H9 (cell line): Measurements from ENCODE around the gene EPSTI1. TPM values are rescaled to one million over a fixed set of nuclear protein-coding genes. Genes with fewer than 3 reads are reported as not detected.

ENCODE experiments used
- DNase-seq: peaks from one replicate; pipeline ENCODE4 v3.0.0-alpha.2; 2017
- H2AFZ ChIP-seq: one replicate; pipeline ENCODE4 v1.6.1; 2013; ENCODE audit warnings: mild to moderate bottlenecking, low read length, control low read depth, moderate library complexity
- H2AK5ac ChIP-seq: 2 replicates; pipeline ENCODE4 v1.6.1; 2013; ENCODE audit warnings: low read length, control low read depth, mixed read lengths; ENCODE audit not compliant: insufficient read length
- H2BK120ac ChIP-seq: one replicate; pipeline ENCODE4 v1.6.1; 2013; ENCODE audit warnings: low read depth, mild to moderate bottlenecking, low read length, control low read depth, inconsistent platforms; ENCODE audit not compliant: poor library complexity, severe bottlenecking
- H2BK12ac ChIP-seq: 2 replicates; pipeline ENCODE4 v1.6.1; 2013; ENCODE audit warnings: low read length, control low read depth, mixed read lengths, low read depth; ENCODE audit not compliant: insufficient read length
- H2BK15ac ChIP-seq: 2 replicates; pipeline ENCODE4 v1.6.1; 2013; ENCODE audit warnings: low read depth, low read length, control low read depth
- H2BK20ac ChIP-seq: one replicate; pipeline ENCODE4 v1.6.1; 2013; ENCODE audit warnings: low read depth, mild to moderate bottlenecking, low read length, control low read depth, inconsistent platforms; ENCODE audit not compliant: poor library complexity, severe bottlenecking
- H2BK5ac ChIP-seq: 2 replicates; pipeline ENCODE4 v1.6.1; 2013; ENCODE audit warnings: low read length, control low read depth, mixed read lengths; ENCODE audit not compliant: insufficient read length
- H3K14ac ChIP-seq: 2 replicates; pipeline ENCODE4 v1.6.1; 2013; ENCODE audit warnings: low read length, control low read depth; ENCODE audit not compliant: insufficient read depth
- H3K18ac ChIP-seq: 2 replicates; pipeline ENCODE4 v1.6.1; 2013; ENCODE audit warnings: low read depth, mild to moderate bottlenecking, mixed read lengths, low read length, control low read depth; ENCODE audit not compliant: insufficient read length
- H3K23ac ChIP-seq: 2 replicates; pipeline ENCODE4 v1.6.1; 2013; ENCODE audit warnings: low read length, control low read depth, mixed read lengths, low read depth; ENCODE audit not compliant: insufficient read length
- H3K23me2 ChIP-seq: 2 replicates; pipeline ENCODE4 v1.6.1; 2013; ENCODE audit warnings: low read depth, mild to moderate bottlenecking, mixed read lengths, low read length, control low read depth; ENCODE audit not compliant: insufficient read length, poor library complexity, severe bottlenecking
- H3K27ac ChIP-seq: 2 replicates; pipeline ENCODE4 v1.5.1; 2013; ENCODE audit warnings: low read length, control low read depth, mixed read lengths, low read depth; ENCODE audit not compliant: insufficient read length
- H3K27me3 ChIP-seq: 2 replicates; pipeline ENCODE4 v1.6.1; 2013; ENCODE audit warnings: low read length, control low read depth, inconsistent platforms; ENCODE audit not compliant: insufficient read depth
- H3K4ac ChIP-seq: 2 replicates; pipeline ENCODE4 v1.6.1; 2013; ENCODE audit warnings: low read depth, mild to moderate bottlenecking, control low read depth, inconsistent platforms, low read length, moderate library complexity
- H3K4me1 ChIP-seq: 2 replicates; pipeline ENCODE4 v1.6.1; 2013; ENCODE audit warnings: low read length, control low read depth, inconsistent platforms; ENCODE audit not compliant: insufficient read depth
- H3K4me2 ChIP-seq: 2 replicates; pipeline ENCODE4 v1.6.1; 2013; ENCODE audit warnings: low read length, control low read depth, mixed read lengths; ENCODE audit not compliant: insufficient read length, insufficient read depth
- H3K56ac ChIP-seq: 2 replicates; pipeline ENCODE4 v1.6.1; 2013; ENCODE audit warnings: low read depth, mild to moderate bottlenecking, mixed read lengths, low read length, control low read depth; ENCODE audit not compliant: insufficient read length
- H3K79me1 ChIP-seq: 2 replicates; pipeline ENCODE4 v1.6.1; 2013; ENCODE audit warnings: low read depth, mild to moderate bottlenecking, moderate library complexity, low read length, control low read depth, inconsistent platforms; ENCODE audit not compliant: insufficient read depth, poor library complexity, severe bottlenecking
- H3K79me2 ChIP-seq: 2 replicates; pipeline ENCODE4 v1.6.1; 2013; ENCODE audit warnings: low read length, control low read depth, inconsistent platforms; ENCODE audit not compliant: insufficient read depth
- H3K9ac ChIP-seq: 2 replicates; pipeline ENCODE4 v1.6.1; 2013; ENCODE audit warnings: low read length, control low read depth, mixed read lengths; ENCODE audit not compliant: insufficient read length; ENCODE audit errors: extremely low read depth
- H3K9me3 ChIP-seq: one replicate; pipeline ENCODE4 v1.6.1; 2013; ENCODE audit warnings: low read depth, low read length, inconsistent platforms; ENCODE audit not compliant: control insufficient read depth
- H3T11ph ChIP-seq: one replicate; pipeline ENCODE4 v1.6.1; 2013; ENCODE audit warnings: mild to moderate bottlenecking, low read length, control low read depth, inconsistent platforms
- H4K20me1 ChIP-seq: one replicate; pipeline ENCODE4 v1.6.1; 2013; ENCODE audit not compliant: control insufficient read depth, insufficient read length, insufficient read depth
- H4K5ac ChIP-seq: 2 replicates; pipeline ENCODE4 v1.6.1; 2013; ENCODE audit warnings: low read depth, mild to moderate bottlenecking, mixed read lengths, low read length, control low read depth; ENCODE audit not compliant: insufficient read length
- H4K8ac ChIP-seq: replicated peaks from 2 replicates; pipeline ENCODE4 v1.6.1; 2013; ENCODE audit warnings: low read length, control low read depth, mixed read lengths, low read depth; ENCODE audit not compliant: insufficient read length
- H4K91ac ChIP-seq: 2 replicates; pipeline ENCODE4 v1.6.1; 2013; ENCODE audit warnings: low read depth, mild to moderate bottlenecking, moderate library complexity, mixed read lengths, low read length, control low read depth; ENCODE audit not compliant: insufficient read length
- H3K27ac Mint-ChIP-seq, 3 experiments: 2 replicates in 2 of 3; 3 replicates in 1 of 3; pipeline ENCODE4 v1.8.0; 2020 to 2021; ENCODE audit warnings: mixed read lengths in 3 of 3, mild to moderate bottlenecking in 1 of 3, moderate library complexity in 1 of 3
- H3K27me3 Mint-ChIP-seq: 2 replicates; pipeline ENCODE4 v1.8.0; 2021; ENCODE audit warnings: low read depth, mild to moderate bottlenecking, moderate library complexity, mixed read lengths
- H3K36me3 Mint-ChIP-seq, 3 experiments: 2 replicates in 2 of 3; 3 replicates in 1 of 3; pipeline ENCODE4 v1.8.0; 2020 to 2021; ENCODE audit warnings: low read depth in 3 of 3, mixed read lengths in 3 of 3; ENCODE audit not compliant: insufficient read depth in 1 of 3
- H3K4me1 Mint-ChIP-seq, 2 experiments: 2 replicates each; pipeline ENCODE4 v1.8.0; 2020; ENCODE audit warnings: mixed read lengths in 2 of 2
- H3K4me3 Mint-ChIP-seq, 2 experiments: 2 replicates in 1 of 2; 3 replicates in 1 of 2; pipeline ENCODE4 v1.8.0; 2020 to 2021; ENCODE audit warnings: mild to moderate bottlenecking in 2 of 2, mixed read lengths in 2 of 2, moderate library complexity in 1 of 2
- H3K9me3 Mint-ChIP-seq, 2 experiments: 2 replicates in 1 of 2; 3 replicates in 1 of 2; pipeline ENCODE4 v1.8.0; 2020; ENCODE audit warnings: mild to moderate bottlenecking in 2 of 2, mixed read lengths in 2 of 2, moderate library complexity in 1 of 2
- CTCF ChIP-seq: fragments of 200-600 bp; sonication (generic); conservative IDR thresholded peaks from 3 replicates; pipeline ENCODE4 v1.8.0; 2021; ENCODE audit warnings: antibody characterized with exemption, mild to moderate bottlenecking
- WGBS: extraction: QIAGEN DNeasy Blood & Tissue Kit; methylation state at CpG from one replicate; pipeline ENCODE4 v1.1.7; 2013; ENCODE audit warnings: missing lambda C conversion rate, low lambda C conversion rate, mixed read lengths; ENCODE audit not compliant: insufficient read length; ENCODE audit errors: extremely low coverage; 5-methylcytosine and 5-hydroxymethylcytosine counted together
- total RNA-seq: library from RNA; stranded (reverse); gene quantifications from 2 replicates; pipeline ENCODE4 v1.2.1, GENCODE V29; 2021

The EPSTI1 gene
- total RNA-seq, 1 experiment from 2014 or later = 0.70 TPM

GRCh38 chr13:42907745-42908144 is 84.3 kb downstream of the EPSTI1 start:
- Histone ChIP-seq H4K91ac (no peak overlapping the region), H3K27ac (no peak overlapping the region), H3K79me2 (no peaks in the 10 kb centered on the region), H4K8ac (no peak overlapping the region), H3K23ac (no peak overlapping the region), H3K9me3 (no peaks in the 10 kb centered on the region), H3T11ph (no peak overlapping the region), H2BK5ac (no peak overlapping the region), H3K14ac (no peak overlapping the region), H4K20me1 (no peaks in the 10 kb centered on the region), H2BK12ac (no peak overlapping the region), H4K5ac (no peak overlapping the region), H2AFZ (no peak overlapping the region), H3K4me1 (no peaks in the 10 kb centered on the region), H3K4ac (no peak overlapping the region), H3K56ac (no peak overlapping the region), H3K18ac (no peak overlapping the region), H3K23me2 (no peaks in the 10 kb centered on the region), H3K9ac (no peak overlapping the region), H3K4me2 (no peak overlapping the region), H2AK5ac (no peak overlapping the region), H3K79me1 (no peaks in the 10 kb centered on the region), H3K27me3 (no peaks in the 10 kb centered on the region), H2BK20ac (no peak overlapping the region), H2BK120ac (no peak overlapping the region), H2BK15ac (no peak overlapping the region)
- Mint-ChIP-seq H3K27me3 (no peaks in the 10 kb centered on the region), H3K4me3 (no peak overlapping the region), H3K4me1 (no peaks in the 10 kb centered on the region), H3K9me3 (no peaks in the 10 kb centered on the region), H3K36me3 (no peaks in the 10 kb centered on the region), H3K27ac (no peak overlapping the region)
- no CpG with 5 or more reads among the region's 4 CpGs for WGBS
- DNase-seq = no peak
- TF ChIP-seq CTCF = no peak
